HG02852 (cell line): ENCODE data around the gene SNX30.

Experiments
- ATAC-seq: cut with Tn5 transposase; IDR thresholded peaks from one replicate; pipeline ENCODE4 v1.9.1; 2021; ENCODE audit warnings: mild to moderate bottlenecking, moderate library complexity; ENCODE audit not compliant: unreplicated experiment

SNX30 gene

DNA sequence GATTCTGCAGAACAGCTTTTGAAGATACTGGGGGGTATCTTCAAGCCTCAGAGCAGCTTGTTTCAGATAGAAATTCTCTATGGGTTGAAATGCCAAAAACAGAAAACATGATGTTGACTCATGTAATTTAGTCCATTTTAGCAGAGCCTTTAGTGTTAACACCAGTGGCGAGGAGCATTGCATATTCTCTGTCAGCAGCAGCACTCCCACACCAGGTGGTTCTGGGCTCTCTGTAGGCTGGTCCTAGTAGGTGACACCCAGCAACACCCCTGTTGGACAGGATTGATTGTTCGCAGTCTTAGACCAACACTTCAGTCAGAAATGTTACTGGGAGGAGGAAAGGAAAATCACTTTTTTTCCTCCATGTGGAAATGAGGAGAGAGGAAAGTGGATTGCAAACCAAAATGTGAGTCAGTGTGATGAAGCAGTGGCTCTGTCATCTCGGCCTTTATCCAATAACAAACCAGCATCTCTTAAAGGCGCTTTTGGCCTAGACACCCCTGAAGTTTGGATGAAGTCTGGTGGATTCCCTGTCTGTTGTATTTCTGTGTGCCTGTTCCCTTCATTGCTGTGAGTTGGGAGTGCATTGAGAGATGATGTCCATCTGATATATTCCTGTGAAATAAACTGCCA, 123.3 kb downstream of the SNX30 start:
- ATAC-seq = no peak

DNA sequence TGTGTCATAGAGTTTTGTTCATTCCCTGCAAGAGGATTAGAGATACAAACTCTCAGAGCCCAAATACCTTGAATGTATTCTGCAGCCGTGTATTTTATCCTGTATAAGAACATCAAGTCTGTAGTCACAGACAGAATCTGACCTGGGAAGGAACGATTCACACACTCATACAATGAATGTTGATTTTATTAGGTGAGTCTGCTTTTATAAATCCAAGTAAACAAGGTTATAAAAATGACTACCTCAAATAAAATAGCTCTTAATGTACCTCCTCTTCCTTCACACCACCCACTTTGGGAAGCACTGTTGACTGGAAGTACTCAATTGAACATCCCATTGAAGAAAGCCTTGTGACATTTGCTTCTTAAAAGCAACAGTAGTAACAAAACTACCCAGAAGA, 128.2 kb downstream of the SNX30 start:
- no peak for ATAC-seq

DNA sequence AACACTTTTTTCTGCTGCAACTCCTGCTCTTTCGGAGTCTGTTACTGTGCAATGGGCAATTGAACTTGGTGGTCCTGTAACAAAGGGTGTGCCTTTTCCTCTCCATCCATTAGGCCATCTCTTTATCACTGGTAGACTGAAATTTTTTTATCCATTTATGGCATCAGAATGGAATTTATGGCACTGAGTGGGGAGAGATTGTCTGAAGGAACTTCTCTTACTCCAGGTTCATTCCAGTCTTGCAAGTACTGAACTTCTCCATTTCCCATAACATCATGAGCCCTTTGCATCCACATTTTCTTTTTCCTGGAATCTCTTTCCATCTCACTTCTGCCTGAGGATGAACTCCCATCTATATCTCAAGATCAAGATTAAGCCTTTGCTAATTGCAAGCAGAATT, 130.1 kb downstream of the SNX30 start:
- no peak for ATAC-seq

DNA sequence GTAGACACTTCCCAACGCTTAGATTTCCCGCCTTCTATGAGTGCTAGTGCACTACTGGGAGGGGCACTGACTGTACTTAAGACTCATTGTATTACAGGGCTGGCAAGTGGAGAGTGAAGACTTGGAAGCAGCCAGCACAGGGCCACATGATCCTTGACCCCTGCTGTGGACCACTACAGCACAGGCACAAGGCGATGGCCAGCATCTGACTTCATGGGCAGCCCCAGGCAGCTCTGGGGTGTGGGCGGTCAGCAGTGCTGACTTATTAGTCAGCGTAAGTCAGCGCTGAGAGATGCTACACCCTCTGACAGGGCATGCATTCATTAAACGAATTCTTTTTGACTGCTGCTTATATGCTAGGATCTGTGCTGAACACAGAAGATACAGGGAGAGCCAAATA, 130.8 kb downstream of the SNX30 start:
- ATAC-seq = no peak

DNA sequence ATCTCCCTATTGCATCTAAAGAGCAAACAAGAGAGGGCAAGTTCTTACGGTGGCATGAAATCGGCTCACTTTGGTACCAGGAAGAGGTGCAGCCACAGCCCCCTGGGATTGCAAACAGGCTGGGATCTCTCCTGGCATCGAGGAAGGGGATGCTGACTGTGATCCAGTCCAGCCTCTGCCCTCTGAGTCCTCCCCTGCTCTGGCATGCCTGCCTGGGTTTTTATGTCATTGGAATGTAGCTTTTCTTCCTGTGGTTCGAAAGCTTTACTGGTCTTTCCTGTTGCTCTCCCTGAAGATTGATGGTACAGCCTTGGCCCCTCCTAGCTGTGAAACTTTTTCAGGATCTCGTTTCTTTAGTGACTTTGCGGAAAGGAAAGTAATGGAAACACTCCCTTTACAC, 133.5 kb downstream of the SNX30 start:
- no peak for ATAC-seq

DNA sequence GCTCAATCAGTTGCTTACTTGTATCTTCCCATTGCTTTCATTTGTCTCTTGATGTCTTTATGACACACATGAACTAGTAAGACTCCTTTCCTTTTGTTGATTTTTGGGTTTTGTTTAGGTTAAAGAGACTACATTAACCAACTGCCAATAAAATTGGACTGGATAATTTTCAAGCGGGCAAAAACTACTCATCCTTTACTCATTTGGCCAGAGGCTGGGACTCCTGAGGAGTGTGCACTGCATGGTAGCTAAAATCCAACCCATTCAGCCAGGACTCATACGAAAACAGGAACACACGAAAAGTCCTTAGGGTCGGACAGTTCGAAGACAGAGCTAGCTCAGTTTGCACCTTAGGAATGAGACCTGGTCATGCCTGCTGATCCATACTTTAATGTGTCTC, 134.2 kb downstream of the SNX30 start:
- ATAC-seq = no peak

DNA sequence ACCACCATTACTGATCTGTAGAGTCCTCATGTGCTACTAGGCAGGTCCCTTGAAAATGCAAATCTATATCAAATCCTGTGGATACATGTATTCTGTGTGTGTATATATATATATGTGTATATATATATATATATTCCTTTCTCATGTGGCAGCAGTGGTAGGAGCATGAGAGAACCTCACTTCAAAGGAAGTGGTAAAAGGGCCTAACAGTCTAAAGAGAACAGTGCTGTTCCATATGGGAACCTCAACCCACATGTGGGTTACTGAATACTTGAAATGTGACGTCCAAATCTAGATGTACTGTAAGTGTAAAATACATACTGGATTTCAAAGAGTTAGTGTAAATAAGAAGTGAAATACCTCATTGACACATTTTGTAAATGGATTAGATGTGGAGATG, 134.8 kb downstream of the SNX30 start:
- ATAC-seq = no peak

DNA sequence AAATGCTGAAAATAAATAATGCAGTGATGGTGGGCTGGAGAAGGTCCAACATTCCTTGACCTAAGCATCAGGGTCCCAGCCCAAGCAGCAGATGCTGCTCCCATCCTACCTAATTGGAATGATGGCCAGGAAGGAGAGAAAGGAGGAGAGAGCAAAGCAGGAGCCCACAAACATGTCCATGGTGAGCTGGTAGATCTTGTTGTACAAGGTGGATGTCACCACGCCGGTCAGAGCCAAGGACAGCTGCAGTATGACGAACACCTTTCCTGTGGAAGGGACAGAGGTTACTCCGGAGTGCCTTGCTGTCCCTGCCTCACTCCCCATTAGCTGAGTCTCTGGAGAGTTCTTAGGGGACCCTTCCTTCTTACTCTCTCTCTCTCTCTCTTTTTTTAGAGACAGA, 135.8 kb downstream of the SNX30 start:
- ATAC-seq = no peak

DNA sequence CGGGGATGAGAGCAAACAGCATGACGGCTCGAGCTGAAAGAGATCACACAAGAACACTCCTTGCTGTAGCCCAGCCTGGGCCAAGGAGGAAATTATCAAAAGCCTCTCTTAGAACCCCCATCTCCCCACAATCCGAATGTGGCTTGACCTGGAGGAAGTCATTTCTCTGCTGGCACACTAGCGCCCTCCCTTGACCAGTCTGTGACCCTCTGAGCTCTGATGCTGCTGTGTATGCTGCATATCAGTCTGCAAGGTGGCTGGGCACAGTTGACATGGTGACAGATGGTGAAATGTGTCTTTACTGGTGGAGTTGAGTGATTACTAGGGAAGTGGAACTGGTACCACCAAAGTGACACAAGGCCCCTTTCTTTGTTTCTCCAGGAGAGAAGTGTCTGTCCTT, 136.8 kb downstream of the SNX30 start:
- ATAC-seq = no peak

DNA sequence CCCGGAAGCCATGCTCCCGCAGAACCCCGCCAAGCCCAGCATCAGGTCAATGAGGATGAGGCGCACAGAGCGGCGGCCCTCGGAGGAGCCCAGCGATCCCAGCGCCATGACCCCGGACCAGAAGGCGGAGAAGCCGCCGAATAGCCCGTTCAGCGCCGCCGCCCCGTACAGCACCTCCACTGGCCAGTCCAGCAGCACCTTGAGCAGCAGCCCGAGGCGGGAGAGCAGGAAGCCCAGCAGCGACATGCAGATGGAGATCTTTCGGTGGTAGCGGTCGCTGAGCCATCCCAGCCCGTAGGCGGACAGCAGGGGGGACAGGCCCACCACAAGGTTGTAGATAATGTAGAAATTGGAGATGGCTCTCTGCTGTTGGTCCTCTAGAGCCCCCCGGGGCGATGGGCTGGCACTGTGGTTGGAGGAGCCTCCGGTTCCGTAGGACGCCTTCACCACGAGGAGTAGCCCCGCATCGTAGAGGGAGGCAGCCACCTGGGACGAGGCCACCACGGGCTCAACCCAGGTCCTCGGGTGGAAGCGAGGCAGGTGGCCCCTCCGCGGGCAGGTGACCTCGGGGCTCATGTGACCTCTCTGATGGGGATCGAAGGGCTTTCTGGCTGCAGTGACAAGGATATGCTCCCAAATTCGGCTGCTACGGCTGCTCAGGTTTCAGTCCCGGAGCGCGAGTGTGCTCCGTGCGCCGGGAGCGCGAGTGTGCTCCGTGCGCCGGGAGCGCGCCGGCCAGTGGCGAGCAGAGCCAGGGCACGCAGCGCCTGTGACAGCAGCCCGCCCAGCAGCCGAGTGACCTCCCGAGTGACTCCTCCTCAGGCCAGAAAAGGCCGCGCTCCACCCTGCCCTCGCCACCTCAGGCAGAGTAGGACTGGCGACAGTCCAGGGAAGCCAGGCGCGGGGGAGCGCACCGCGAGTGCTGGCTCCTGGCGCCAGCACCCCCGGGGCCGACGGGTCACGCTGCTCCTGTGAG, 139.8 kb downstream of the SNX30 start, which contains the start of gene SLC46A2:
Gene SLC46A2 (minus strand): TSS at position 771 of the 976 bp plus-strand sequence. CDS start 195 bp downstream, at position 576.
- no peak for ATAC-seq

DNA sequence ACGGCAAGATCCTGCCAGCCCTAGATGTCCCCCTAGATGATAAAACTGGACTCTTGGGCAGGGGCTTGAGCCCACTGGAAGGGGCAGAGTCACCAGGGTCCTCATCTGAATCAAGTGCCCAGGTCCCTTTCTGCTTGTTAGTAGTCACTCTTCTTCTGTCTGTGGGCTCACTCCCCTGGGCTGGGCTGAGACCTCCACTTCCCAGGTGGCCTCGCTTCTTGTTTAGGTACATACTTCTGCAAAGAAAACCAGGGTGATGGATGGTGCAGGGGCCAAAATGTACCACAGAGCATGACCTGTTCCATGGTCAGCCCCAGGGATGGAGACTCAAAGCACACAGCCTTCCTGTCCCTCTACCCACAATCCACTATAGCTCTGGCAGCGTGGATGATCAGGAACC, 141.0 kb downstream of the SNX30 start:
- ATAC-seq = no peak

DNA sequence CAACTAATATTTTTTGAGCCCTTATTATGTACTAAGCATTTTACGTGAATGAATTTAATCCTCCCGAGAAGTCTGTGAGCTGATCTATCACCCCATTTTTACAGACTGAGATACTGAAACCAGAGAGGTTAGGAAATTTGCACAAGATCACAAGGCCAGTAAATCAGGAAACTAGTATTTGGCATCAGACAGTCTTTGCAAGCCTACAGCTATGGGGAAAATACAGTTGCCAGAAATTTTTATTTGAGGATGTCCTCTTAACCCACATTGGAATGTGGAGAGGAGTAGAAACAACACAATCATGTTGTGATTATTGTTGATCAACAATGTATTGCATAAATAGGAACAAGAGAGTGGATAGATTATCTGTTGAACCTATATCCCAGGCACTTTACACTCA, 142.4 kb downstream of the SNX30 start:
- no peak for ATAC-seq

DNA sequence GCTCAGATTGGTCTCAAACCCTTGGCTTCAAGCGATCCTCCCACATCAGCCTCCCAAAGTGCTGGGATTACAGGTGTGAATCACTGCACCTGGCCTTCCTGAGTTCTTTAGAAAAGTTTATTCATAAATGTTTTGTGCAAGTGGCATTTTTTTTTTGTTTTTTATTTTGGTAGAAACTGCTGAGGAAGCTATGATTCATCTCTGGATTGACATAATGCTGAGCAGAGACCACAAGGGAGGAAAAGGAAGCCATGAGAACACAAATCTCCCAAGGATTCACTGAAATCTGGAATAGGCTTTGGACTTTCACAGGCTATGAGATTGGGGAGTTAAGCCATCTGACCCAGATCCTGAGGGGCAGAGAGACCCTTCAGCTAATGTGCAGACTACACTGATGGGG, 143.5 kb downstream of the SNX30 start:
- ATAC-seq = no peak

DNA sequence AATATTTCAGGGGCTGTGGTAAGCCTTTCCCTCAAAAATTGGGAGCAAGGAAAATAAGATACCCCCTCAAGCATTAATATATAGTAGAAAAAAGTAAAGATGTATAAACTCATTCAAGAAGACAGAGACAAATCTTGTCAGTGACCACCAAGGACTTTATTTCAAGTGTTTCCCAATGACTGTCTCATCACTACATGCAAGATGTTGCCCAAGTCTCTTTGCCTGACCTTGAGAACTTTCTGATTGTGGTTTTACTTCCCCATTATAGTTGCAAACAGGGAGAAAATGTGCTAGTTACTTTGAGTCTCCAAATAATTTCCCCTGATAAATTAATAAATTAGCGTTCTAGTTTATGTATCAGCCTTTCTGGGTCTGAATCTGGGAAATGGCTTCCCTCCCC, 144.1 kb downstream of the SNX30 start:
- ATAC-seq = no peak

DNA sequence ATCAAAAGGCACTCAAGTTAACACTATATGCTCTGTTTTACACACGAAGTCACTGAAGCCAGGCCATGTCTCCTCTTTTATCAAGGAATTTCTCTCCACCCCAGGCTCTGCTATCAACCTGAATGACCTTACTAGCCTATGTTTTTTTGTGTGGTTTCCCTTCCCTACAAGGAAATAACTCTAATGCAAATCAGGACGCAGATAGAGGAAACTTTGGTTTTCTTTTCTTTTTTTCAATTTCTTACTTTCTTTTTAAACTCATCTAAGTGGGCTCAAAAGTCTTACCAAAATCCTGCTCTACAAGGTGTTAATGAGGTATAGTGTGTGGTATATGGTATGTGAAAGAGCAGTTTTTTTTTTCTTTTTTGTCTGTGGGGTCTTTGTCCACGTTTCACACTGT, 145.6 kb downstream of the SNX30 start:
- no peak for ATAC-seq

DNA sequence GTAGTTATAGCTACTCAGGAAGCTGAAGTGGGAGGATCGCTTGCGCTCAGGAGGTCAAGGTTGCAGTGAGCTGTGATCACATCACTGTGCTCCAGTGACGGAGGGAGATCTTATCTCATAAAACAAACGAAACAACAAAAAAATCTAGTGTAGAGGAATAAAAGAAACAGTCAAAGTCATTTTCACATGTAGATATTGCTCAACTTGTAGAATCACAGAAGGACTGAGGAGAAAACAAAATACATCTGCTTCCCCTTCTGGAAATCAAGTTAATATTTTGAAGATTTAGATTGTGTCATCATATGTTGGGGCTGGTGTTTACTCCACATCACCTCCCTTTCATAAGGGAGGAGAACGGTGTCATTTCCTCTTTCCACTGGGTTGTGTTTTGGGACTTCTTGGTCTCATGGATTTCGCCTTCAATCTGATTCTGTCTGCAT, 148.3 kb downstream of the SNX30 start:
- ATAC-seq = no peak

DNA sequence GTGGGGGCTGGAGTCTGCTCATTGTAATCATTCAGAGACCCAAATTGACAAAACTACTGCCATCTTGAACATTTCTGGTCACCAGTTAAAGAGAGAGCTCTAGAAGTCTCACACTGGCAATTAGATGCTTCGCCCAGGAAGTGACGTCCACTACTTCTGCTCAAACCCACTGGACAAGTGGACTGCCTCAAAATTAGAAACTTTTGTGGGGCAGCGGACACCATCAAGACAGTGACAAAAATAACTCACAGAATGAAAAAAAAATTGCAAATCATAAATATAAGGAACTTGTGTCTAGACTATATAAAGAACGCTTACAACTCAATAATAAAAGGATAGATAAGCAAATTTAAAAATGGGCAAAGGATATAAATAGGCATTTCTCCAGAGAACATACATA, 149.9 kb downstream of the SNX30 start:
- no peak for ATAC-seq

DNA sequence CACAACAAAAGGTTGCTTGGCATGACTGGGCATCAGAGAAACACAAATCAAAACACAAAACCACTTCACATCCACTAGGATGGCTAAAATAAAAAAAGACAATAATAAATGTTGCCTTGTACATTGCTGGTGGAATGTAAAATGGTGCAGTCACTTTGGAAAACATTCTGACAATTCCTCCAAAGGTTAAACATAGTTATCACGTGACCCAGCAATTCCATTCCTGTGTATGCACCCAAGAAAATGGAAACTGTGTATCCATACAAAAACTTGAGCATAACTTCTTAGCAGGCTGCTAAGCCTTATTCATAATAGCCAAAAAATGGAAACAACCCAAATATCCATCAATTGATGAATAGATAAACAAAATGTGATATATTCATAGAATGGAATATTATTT, 150.3 kb downstream of the SNX30 start:
- no peak for ATAC-seq

DNA sequence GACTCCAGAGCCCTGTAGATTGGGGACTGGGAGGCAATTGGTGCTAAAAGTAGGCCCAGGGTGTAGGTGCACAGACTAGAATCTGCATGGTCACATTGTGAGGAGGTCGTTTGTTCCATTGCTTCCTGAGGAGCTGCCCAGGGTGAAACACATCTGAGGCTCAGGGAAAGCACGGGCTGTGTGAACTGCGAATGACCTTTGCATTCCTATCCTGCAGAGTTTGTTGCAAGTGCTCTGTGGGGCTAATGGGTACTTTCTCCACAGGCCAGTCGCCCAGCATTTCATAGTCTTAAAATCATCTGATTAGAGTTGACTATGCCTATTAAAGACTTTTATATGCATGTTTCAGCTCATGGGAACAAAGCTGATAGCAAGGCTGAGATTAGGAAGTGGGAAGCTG, 154.5 kb downstream of the SNX30 start:
- ATAC-seq = no peak

DNA sequence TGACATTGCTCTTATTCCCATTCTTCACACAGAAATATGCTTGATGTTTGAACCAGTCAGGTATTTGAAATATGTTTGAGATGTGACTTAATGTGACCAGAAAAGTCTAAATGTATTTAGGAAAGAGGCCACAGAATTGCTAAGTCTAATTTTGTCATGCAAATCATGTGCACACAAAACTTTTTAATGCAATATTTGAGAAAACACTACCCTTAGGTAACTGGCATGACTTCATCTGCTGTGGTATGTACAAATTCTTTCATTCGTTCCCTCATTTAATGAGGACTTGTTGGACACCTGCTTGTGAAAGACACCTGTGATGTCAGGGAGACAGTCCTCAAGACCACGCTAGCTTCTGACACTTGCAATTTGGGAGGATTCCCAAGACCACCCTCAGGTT, 161.2 kb downstream of the SNX30 start:
- ATAC-seq = no peak

DNA sequence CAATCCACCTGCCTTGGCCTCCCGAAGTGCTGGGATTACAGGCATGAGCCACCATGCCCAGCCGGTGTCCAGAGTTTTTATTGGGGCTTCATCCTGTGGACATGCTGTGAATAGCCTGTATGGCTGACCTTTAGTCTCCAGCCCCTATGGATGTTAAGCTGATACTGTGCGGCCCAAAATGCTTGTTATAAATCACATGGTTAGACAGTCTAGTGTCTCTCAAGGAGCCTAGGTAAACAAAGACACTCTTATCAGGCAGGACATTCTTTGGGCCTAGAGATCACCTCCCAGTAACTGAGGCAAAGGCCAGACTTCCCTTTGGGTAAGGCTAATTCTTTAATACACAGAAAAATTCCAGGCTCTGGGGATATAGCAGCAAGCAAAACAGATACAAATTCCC, 162.1 kb downstream of the SNX30 start:
- ATAC-seq = no peak

DNA sequence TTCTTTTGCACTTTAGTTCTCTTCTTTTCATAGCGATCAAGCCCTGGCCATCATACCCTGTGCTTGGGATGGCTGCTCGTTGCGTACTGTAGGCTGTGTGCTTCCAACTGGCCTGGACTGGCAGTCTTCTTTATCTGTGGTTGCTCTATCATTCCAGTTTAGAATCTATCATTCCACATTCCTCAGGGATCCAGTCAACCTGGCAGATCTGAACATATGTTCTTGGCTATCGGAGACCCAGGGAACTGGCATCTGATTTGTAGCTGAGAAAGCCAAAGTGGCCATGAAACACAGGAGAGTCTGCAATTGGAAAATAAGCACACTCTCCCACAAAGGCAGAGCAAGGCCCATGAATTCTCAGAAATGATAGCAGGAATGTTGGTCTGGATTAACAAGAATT, 162.8 kb downstream of the SNX30 start:
- ATAC-seq = no peak
